HUES6 (cell line): ENCODE data around the gene SSH2.

Experiments used
- H3K27ac ChIP-seq: 2 replicates; pipeline ENCODE4 v1.7.0; 2013; ENCODE audit warnings: low read depth, mild to moderate bottlenecking, low read length, inconsistent platforms
- H3K27me3 ChIP-seq: 2 replicates; pipeline ENCODE4 v1.6.1; 2013; ENCODE audit warnings: low read length; ENCODE audit not compliant: control insufficient read depth, insufficient read depth
- H3K36me3 ChIP-seq: 2 replicates; pipeline ENCODE4 v1.6.1; 2013; ENCODE audit warnings: low read length; ENCODE audit not compliant: control insufficient read depth, insufficient read depth
- H3K4me1 ChIP-seq: 2 replicates; pipeline ENCODE4 v1.6.1; 2013; ENCODE audit warnings: low read length; ENCODE audit not compliant: control insufficient read depth, insufficient read depth
- H3K4me3 ChIP-seq: 2 replicates; pipeline ENCODE4 v1.5.1; 2013; ENCODE audit warnings: low read depth, low read length
- H3K9ac ChIP-seq: one replicate; pipeline ENCODE4 v1.6.1; 2013; ENCODE audit warnings: mild to moderate bottlenecking, low read length
- H3K9me3 ChIP-seq: 2 replicates; pipeline ENCODE4 v1.6.1; 2013; ENCODE audit warnings: low read depth, low read length; ENCODE audit not compliant: control insufficient read depth, insufficient read depth

Gene SSH2

GRCh38 chr17:29855686-29856085 lies 74.3 kb downstream of the SSH2 start:
- Histone ChIP-seq H3K27me3 (no peaks in the 10 kb centered on the region), H3K9me3 (peaks cover 11% of the 10 kb centered on the region)

GRCh38 chr17:29848737-29849136 lies 81.3 kb downstream of the SSH2 start:
- H3K4me3 ChIP-seq, result no peak overlapping the region
- no peak overlapping the region for H3K27ac ChIP-seq
- H3K36me3 ChIP-seq, result no peaks in the 10 kb centered on the region
- H3K9me3 ChIP-seq, result no peaks in the 10 kb centered on the region
- H3K9ac ChIP-seq, result no peak overlapping the region
- peaks cover 26% of the 10 kb centered on the region for H3K4me1 ChIP-seq
- H3K27me3 ChIP-seq, result no peaks in the 10 kb centered on the region

More at GRCh38 chr17:29855686-29856085, 74.3 kb downstream of the SSH2 start:
- Histone ChIP-seq H3K36me3 (no peaks in the 10 kb centered on the region), H3K27ac (no peak overlapping the region), H3K9ac (no peak overlapping the region), H3K4me1 (no peaks in the 10 kb centered on the region), H3K4me3 (no peak overlapping the region)

- no peak overlapping the region for H3K27ac ChIP-seq
These were observed 82.3 kb downstream of the SSH2 start for GRCh38 chr17:29847527-29848400.

GRCh38 chr17:29847118-29847517 lies 82.9 kb downstream of the SSH2 start:
- no peaks in the 10 kb centered on the region for H3K27me3 ChIP-seq
- H3K27ac ChIP-seq, result no peak overlapping the region
- no peak overlapping the region for H3K4me3 ChIP-seq
- H3K9me3 ChIP-seq, result no peaks in the 10 kb centered on the region
- no peak overlapping the region for H3K9ac ChIP-seq
- H3K36me3 ChIP-seq, result no peaks in the 10 kb centered on the region
- peaks cover 26% of the 10 kb centered on the region for H3K4me1 ChIP-seq

More at GRCh38 chr17:29847527-29848400, 82.3 kb downstream of the SSH2 start:
- no peaks in the 10 kb centered on the region for H3K27me3 ChIP-seq
- no peaks in the 10 kb centered on the region for H3K9me3 ChIP-seq
- no peak overlapping the region for H3K9ac ChIP-seq
- H3K4me1 ChIP-seq, result peaks cover 26% of the 10 kb centered on the region
- H3K4me3 ChIP-seq, result no peak overlapping the region
- no peaks in the 10 kb centered on the region for H3K36me3 ChIP-seq

GRCh38 chr17:29846298-29846697 lies 83.7 kb downstream of the SSH2 start:
- Histone ChIP-seq H3K27ac (no peak overlapping the region), H3K27me3 (no peaks in the 10 kb centered on the region), H3K9me3 (no peaks in the 10 kb centered on the region)

GRCh38 chr17:29844339-29845048 lies 85.5 kb downstream of the SSH2 start:
- no peaks in the 10 kb centered on the region for H3K9me3 ChIP-seq
- H3K36me3 ChIP-seq, result no peaks in the 10 kb centered on the region
- H3K4me1 ChIP-seq, result peaks cover 20% of the 10 kb centered on the region
- H3K27me3 ChIP-seq, result no peaks in the 10 kb centered on the region
- peak overlapping the region; percentile 13; the same call in 1 of the 2 replicates for H3K27ac ChIP-seq
- H3K9ac ChIP-seq, result no peak overlapping the region
- H3K4me3 ChIP-seq, result no peak overlapping the region

More at GRCh38 chr17:29846298-29846697, 83.7 kb downstream of the SSH2 start:
- H3K9ac ChIP-seq, result no peak overlapping the region
- H3K36me3 ChIP-seq, result no peaks in the 10 kb centered on the region
- no peak overlapping the region for H3K4me3 ChIP-seq
- peaks cover 26% of the 10 kb centered on the region for H3K4me1 ChIP-seq

GRCh38 chr17:29840884-29841283 lies 89.1 kb downstream of the SSH2 start:
- no peak overlapping the region for H3K9ac ChIP-seq
- H3K36me3 ChIP-seq, result no peaks in the 10 kb centered on the region
- H3K27me3 ChIP-seq, result no peaks in the 10 kb centered on the region
- H3K4me3 ChIP-seq, result no peak overlapping the region
- peaks cover 20% of the 10 kb centered on the region for H3K4me1 ChIP-seq
- no peak overlapping the region for H3K27ac ChIP-seq
- H3K9me3 ChIP-seq, result no peaks in the 10 kb centered on the region

- H3K36me3 ChIP-seq, result no peaks in the 10 kb centered on the region
- H3K9ac ChIP-seq, result no peak overlapping the region
- H3K27me3 ChIP-seq, result no peaks in the 10 kb centered on the region
- H3K9me3 ChIP-seq, result no peaks in the 10 kb centered on the region
- peaks cover 13% of the 10 kb centered on the region for H3K4me1 ChIP-seq
- no peak overlapping the region for H3K27ac ChIP-seq
- H3K4me3 ChIP-seq, result no peak overlapping the region
These were observed 90.4 kb downstream of the SSH2 start for GRCh38 chr17:29839656-29840055.

- Histone ChIP-seq H3K36me3 (no peaks in the 10 kb centered on the region), H3K9ac (no peak overlapping the region), H3K27ac (no peak overlapping the region), H3K4me3 (no peak overlapping the region), H3K9me3 (no peaks in the 10 kb centered on the region), H3K27me3 (no peaks in the 10 kb centered on the region), H3K4me1 (peaks cover 10% of the 10 kb centered on the region)
These were observed 91.1 kb downstream of the SSH2 start for GRCh38 chr17:29838961-29839360.

- H3K27ac ChIP-seq, result no peak overlapping the region
These were observed 92.5 kb downstream of the SSH2 start for GRCh38 chr17:29837531-29837930.

GRCh38 chr17:29836643-29837042 lies 93.4 kb downstream of the SSH2 start:
- Histone ChIP-seq H3K27me3 (no peaks in the 10 kb centered on the region), H3K9ac (no peak overlapping the region), H3K4me3 (no peak overlapping the region), H3K9me3 (no peaks in the 10 kb centered on the region), H3K4me1 (peaks cover 10% of the 10 kb centered on the region), H3K27ac (no peak overlapping the region), H3K36me3 (no peaks in the 10 kb centered on the region)

More at GRCh38 chr17:29837531-29837930, 92.5 kb downstream of the SSH2 start:
- Histone ChIP-seq H3K36me3 (no peaks in the 10 kb centered on the region), H3K9ac (no peak overlapping the region), H3K4me3 (no peak overlapping the region), H3K27me3 (no peaks in the 10 kb centered on the region), H3K9me3 (no peaks in the 10 kb centered on the region), H3K4me1 (peaks cover 10% of the 10 kb centered on the region)
